Stimulated activated CD4-positive, alpha-beta T cell treated with anti-CD3 and anti-CD28 coated beads, Interleukin-15, amount 100 ng/mL, for 1 hour (primary cell): Measurements from ENCODE around the gene ZBTB42.

Experiments used
- DNase-seq, 2 donors: peaks; one replicate each; pipeline ENCODE4 v3.0.0-alpha.2; 2020; ENCODE audit warnings: low read depth in 1 of 2, low spot score in 1 of 2

ZBTB42 gene

GRCh38 chr14:104782086-104782807, 18.7 kb upstream of the ZBTB42 start:
- DNase-seq = no peak

GRCh38 chr14:104782808-104783139, 18.1 kb upstream of the ZBTB42 start:
- no peak for DNase-seq

DNA sequence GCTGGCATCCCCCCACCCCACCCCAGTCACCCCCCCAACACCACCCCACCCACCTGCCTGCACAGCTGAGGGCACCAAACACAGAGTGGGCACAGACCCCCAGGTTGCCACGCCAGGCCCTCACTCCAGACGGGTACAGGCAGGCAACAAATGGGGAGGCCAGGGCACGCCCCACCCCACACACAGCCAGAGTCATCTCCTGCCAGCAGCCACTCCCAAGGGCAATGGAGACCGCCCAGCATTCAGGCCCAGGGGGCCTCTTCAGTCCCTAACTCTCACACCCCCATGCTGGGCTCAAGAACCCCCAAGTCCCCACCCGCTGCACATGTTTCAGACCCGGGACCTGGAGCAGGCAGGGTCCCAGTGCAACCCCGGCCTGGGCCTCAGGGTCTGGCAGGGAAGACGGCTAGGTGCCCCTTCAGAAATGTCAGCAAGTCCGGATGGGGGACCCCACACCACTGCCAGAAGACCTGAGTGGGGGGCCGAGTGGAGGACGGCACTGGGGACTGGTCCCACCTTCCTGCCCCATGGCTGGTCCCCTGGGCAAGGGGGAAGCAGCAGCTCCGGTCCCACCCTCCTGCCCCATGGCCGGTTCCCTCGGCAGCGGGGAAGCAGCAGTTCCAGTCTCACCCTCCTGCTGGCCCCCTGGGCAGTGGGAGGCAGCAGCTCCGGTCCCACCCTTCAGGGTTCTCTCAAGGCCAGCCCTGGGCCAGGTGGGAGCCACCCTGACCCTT, 17.2 kb upstream of the ZBTB42 start:
- no peak for DNase-seq

- DNase-seq = no peak
Observed at GRCh38 chr14:104784218-104784568, 16.7 kb upstream of the ZBTB42 start.

- DNase-seq = no peak
Observed at GRCh38 chr14:104784846-104785707, 15.8 kb upstream of the ZBTB42 start.

DNA sequence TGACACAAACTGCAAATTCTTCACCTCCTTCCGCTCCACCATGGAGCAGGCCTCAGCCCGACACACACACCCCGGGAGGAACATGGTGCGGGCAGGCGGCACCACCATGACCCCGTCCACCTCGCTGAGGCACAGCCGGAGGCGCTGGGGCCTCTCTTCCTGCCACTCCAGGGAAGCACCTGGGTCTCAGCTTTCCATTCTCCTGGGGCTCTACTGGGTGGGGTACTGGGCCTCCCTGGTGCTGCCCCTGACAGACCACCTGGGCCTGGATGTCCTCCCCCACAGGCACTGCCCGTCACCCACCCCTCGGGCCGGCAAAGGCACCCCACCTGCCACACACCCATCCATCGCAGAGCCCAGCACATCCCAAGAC, 15.2 kb upstream of the ZBTB42 start:
- no peak for DNase-seq

DNA sequence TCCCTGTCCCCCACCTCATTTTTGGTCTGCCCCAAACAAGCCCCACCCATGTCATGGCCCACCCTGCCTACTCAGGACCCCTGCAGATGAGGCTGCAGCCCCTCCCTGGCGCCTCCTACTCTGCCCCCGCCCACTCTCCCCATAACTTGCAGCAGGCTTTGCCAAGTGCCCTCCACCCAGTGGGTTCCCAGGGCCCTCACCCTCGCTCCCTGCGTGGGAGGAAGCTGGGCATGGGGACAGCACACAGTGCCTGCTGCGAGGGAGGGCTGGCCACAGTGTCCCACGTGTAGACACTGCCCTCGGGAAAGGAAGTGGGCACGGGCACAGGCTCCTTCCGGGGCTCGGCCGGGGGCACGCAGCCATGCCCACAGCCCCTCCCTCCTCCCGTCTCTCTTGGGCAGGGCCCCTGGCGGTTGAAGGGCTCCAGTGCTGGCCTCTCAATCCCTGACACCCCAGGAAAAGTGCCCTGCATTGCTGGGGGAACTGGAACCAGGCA, 14.8 kb upstream of the ZBTB42 start:
- DNase-seq = no peak

DNA sequence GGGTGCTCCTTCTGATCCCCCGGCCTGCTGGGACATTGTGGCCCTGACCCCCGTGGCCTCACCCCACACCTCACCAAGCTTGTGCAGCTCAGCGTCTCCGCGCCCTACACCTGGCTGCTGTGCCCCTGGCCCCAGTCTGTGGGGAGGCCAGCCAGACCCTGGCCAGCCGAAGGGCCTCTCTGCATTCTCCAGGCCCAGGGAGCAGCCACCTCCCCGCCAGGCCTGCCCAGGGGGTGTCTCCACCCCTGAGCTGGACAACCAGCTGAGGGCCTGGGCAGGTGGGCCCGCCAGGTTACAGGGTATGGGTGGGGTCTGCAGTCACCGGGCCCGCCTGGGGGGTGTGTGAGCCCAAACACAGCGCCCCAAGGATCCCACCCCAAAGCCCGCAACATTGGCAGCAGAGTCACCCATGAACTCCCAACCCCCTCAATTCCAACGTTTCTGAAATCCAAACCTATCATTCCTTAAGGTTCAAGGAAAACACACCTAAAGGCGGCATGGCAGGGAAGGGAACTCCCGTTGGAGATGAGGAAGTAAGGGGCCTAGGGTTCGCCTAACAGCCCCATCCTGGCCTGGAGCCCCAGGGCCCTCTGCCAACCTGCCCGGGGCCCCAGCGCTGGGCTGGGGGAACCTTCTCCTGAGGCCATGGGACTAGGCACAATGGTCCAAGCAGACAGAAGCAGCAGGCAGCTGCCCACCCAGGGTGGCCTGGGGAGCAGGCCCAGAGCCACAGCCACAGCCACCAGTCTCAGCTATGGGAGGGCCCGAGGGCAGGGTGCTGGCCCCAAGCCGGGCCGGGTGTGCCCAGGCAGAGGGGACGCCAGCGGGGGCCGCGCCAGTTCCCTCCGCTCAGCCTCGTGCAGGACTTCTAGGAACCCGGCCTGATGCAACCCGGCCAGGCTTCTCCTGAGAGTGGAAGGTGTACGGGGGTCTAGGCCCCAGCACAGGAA, 13.9 kb upstream of the ZBTB42 start:
- no peak for DNase-seq

GRCh38 chr14:104787736-104788135, 13.2 kb upstream of the ZBTB42 start:
- DNase-seq = no peak

GRCh38 chr14:104788161-104788818, 12.6 kb upstream of the ZBTB42 start:
- no peak for DNase-seq

DNA sequence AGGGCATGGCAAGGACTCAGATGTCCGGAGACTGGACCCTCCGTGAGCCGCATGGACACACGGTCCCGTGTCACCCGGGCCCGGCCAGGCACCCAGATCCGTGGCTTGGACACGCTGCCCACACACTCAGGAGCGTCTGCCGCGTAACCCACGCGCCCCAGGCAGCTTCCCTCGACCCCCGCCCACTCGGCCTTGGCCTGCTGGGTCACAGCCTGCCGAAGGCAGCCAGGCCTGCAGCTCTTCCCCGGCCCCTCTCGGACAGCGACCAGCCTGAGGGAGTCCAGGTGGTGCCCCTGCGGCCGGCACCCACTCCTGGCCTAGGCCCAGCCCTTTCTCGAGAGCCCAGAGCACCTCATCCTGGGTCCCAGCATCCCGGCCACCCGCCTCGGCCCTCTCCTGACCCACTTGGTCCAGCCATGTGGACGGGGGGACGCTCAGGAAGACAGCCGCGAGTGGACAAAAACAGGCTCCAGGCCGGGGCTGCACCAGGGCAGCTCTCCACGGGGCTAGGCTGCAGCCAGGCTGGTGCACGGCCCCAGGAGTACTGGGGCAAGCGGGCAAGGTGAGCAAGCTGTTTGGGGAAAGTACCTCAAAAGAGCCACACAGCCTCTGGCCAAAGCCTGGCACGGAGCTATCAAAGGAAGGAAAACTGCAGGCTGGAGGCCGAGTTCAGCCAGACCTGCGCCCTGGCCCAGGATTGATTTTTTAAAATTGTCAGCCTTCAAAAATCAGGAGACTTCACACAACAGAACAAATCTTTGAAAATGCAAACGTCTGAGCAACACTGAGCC, 11.8 kb upstream of the ZBTB42 start:
- no peak for DNase-seq

DNA sequence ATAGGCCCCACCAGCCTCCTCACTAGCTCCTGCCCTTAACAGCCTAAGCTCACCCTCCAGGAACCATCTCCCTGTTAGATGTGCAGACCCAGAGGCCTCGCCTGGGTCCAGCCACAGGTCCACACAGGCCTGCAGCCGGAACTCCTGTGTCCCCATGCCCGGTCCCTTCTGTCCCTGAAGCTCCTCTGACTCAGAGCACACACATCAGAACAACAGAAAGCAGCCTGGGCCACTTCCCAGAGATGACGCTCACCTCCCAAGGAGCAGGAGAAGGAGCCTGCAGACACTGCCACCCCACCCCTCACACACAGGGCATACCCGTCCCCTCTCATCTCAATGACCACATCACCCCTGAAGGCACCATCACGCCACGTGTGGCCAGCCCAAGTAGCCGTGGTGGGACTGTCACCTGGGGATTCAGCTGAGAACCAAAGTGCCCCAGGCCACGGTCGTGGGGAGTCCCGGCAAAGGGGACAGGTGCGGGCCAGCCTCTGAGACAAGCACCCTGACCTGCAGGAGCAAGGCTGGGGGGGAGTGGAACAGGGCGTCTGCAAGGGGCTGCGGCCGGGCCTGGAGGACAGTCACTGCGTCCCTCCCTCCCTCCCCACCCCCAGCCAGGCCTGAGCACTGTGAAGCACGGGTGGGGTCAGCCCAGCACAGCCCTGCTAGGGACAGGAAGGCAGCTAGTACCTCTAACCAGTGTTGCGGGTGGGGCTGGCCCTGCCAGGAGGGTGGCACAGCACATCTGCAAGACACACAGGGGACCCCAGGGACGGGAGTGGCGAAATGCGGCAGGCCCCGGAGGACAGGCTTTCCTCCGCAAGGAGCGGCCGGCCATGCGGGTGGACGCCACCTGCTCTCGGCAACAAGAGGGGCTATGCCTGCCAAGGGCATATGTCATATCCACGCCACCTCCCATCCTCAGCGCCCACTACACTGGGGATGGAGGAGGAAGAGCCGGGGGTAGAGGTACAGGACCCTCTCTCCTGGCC, 10.9 kb upstream of the ZBTB42 start:
- DNase-seq = no peak

GRCh38 chr14:104791425-104791824, 9.5 kb upstream of the ZBTB42 start:
- no peak for DNase-seq

DNA sequence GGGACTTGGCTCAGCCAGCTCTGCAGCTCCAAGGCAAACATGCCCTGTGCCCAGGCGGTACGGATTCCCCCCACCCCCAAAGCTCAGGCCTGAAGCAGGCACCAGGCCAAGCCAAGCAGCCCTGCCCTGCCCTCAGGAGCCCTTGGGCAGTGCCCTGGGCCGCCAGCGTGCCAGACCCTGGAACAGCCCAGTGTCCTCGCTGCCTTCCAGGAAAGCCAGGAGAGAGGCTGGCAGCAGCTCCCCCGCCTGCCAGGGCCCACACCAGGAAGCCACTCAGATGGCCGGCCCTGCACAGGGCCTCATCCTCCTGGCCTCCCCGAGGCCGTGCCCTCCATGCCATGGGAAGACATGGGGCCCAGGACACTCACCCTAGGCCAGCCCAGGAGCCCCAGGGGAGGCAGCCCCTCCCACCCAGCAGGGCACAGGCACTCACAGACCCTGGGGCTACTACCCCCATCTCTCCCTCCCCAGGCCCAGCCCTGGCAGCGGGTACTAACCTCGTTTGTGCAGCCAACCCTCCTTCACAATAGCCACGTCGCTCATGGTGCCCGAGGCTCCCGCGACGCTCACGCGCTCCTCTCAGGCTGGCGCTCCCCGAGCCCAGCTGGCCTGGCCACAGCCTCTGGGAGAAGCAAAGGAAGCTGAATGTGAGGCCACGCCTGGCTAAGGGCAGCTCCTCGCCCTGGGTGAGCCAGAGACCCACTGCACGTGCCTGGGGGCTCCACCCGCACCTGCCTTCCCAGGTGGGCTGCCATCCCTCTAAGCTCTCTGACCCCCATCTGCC, 8.6 kb upstream of the ZBTB42 start:
- no peak for DNase-seq

GRCh38 chr14:104792945-104793702, 7.8 kb upstream of the ZBTB42 start:
- DNase-seq = no peak

DNA sequence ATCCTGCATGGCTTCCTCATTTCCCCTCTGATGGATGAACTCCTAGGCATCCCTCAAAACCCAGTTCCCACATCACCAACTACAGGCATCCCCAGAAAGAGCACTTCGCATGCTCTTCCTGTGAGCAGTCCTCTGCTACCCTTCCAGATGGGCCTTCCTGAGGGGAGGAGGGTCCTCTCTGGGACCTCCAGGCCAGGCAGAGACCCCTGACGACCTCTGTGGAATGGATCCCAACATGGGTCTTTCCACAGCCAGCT, 7.3 kb upstream of the ZBTB42 start:
- DNase-seq = no peak

DNA sequence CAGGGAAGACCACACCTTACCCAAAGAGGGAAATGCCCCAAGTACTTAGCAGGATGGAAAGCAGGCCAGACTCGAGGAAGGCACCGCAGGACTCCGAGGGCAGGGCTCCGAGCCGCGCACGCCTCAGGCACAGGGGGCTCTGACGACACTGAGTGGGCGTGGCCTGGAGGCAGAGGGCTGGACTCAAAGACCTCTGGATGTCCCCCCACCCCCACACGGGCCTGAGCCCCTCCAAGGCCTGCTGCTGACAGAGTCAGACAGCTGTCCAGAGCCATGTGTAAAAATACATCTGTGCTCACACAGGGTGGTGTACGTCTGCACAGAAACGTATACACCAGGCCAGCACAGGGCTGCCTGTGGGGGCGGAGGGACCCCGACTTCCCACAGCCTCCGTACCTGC, 6.8 kb upstream of the ZBTB42 start:
- DNase-seq = peak in 1 of 2 donors; percentile 21
